GM23338 (cell line): ENCODE measurements around the gene MAP3K4. TPM values are rescaled to one million over a fixed set of nuclear protein-coding genes. Genes with fewer than 3 reads are reported as not detected.

Experiments
- ATAC-seq: fragments of 200-7000 bp; cut with Tn5 transposase; 3 replicates; pipeline ENCODE4 v1.9.1; 2020
- DNase-seq: peaks from one replicate; pipeline ENCODE4 v3.0.0-alpha.2; 2015; ENCODE audit warnings: low spot score
- H2AFZ ChIP-seq: fragments of 200-600 bp; sonication (generic); 2 replicates; pipeline ENCODE4 v1.8.0; 2016; ENCODE audit warnings: antibody characterized with exemption, mild to moderate bottlenecking, moderate library complexity
- H3F3A ChIP-seq: fragments of 200-600 bp; sonication (generic); replicated peaks from 2 replicates; pipeline ENCODE4 v1.8.0; 2017; ENCODE audit warnings: antibody characterized with exemption, mixed run types, low read depth
- H3K27ac ChIP-seq: fragments of 200-600 bp; sonication (generic); 2 replicates; pipeline ENCODE4 v1.6.1; 2016; ENCODE audit warnings: low read depth
- H3K27me3 ChIP-seq: fragments of 200-600 bp; sonication (generic); 2 replicates; pipeline ENCODE4 v1.8.0; 2016; ENCODE audit warnings: mild to moderate bottlenecking, mixed run types, moderate library complexity; ENCODE audit not compliant: insufficient read depth
- H3K36me3 ChIP-seq: fragments of 200-600 bp; sonication (generic); 2 replicates; pipeline ENCODE4 v1.8.0; 2016; ENCODE audit warnings: mild to moderate bottlenecking; ENCODE audit not compliant: insufficient read depth
- H3K4me1 ChIP-seq: fragments of 200-600 bp; sonication (generic); 2 replicates; pipeline ENCODE4 v1.8.0; 2016; ENCODE audit warnings: mild to moderate bottlenecking, moderate library complexity; ENCODE audit not compliant: insufficient read depth
- H3K4me2 ChIP-seq: fragments of 200-600 bp; sonication (generic); 2 replicates; pipeline ENCODE4 v1.7.1; 2017; ENCODE audit warnings: mixed run types
- H3K4me3 ChIP-seq: fragments of 200-600 bp; sonication (generic); 2 replicates; pipeline ENCODE4 v1.6.1; 2016; ENCODE audit warnings: mixed run types
- H3K79me2 ChIP-seq: fragments of 200-600 bp; sonication (generic); replicated peaks from 2 replicates; pipeline ENCODE4 v1.8.0; 2017; ENCODE audit warnings: mild to moderate bottlenecking; ENCODE audit not compliant: insufficient read depth
- H3K9me2 ChIP-seq: fragments of 200-600 bp; sonication (generic); 2 replicates; pipeline ENCODE4 v1.8.0; 2017; ENCODE audit not compliant: insufficient read depth
- H4K20me1 ChIP-seq: fragments of 200-600 bp; sonication (generic); replicated peaks from 2 replicates; pipeline ENCODE4 v1.8.0; 2017; ENCODE audit warnings: mild to moderate bottlenecking; ENCODE audit not compliant: insufficient read depth
- H3K27ac Mint-ChIP-seq: 2 replicates; pipeline ENCODE4 v1.8.0; 2020; ENCODE audit warnings: inconsistent platforms, mild to moderate bottlenecking, moderate library complexity, mixed read lengths
- H3K27me3 Mint-ChIP-seq: 3 replicates; pipeline ENCODE4 v1.8.0; 2022; ENCODE audit warnings: low read depth, mild to moderate bottlenecking, moderate library complexity, mixed read lengths, inconsistent platforms; ENCODE audit not compliant: insufficient read depth, poor library complexity
- H3K36me3 Mint-ChIP-seq: 3 replicates; pipeline ENCODE4 v1.8.0; 2021; ENCODE audit warnings: low read depth, mild to moderate bottlenecking, inconsistent platforms, moderate library complexity, mixed read lengths
- H3K4me1 Mint-ChIP-seq: 3 replicates; pipeline ENCODE4 v1.8.0; 2020; ENCODE audit warnings: mild to moderate bottlenecking, inconsistent platforms, mixed read lengths
- H3K4me3 Mint-ChIP-seq: 3 replicates; pipeline ENCODE4 v1.8.0; 2021; ENCODE audit warnings: moderate library complexity, mild to moderate bottlenecking, inconsistent platforms, mixed read lengths
- H3K9me3 Mint-ChIP-seq: 3 replicates; pipeline ENCODE4 v1.8.0; 2020; ENCODE audit warnings: moderate library complexity, mild to moderate bottlenecking, inconsistent platforms, mixed read lengths
- CREB1 ChIP-seq: fragments of 250-450 bp; sonication (Bioruptor Pico); IDR thresholded peaks from 2 replicates; pipeline ENCODE4 v1.5.0; 2020; ENCODE audit warnings: low read depth, mild to moderate bottlenecking, moderate library complexity
- CTCF ChIP-seq, 2 experiments: fragments of 200-600 bp in 1 of 2; sonication (generic) in 1 of 2; conservative IDR thresholded peaks; 2 replicates each; pipeline versions ENCODE4 v1.5.1 to v1.6.1; 2016 to 2017; ENCODE audit warnings: antibody characterized with exemption in 2 of 2, low read depth in 2 of 2, mild to moderate bottlenecking in 2 of 2, moderate library complexity in 1 of 2
- ETS1 ChIP-seq: IDR thresholded peaks from 2 replicates; pipeline ENCODE4 v1.6.1; 2016; ENCODE audit warnings: antibody characterized with exemption
- EZH2 ChIP-seq: fragments of 200-600 bp; sonication (generic); IDR thresholded peaks from one replicate; pipeline ENCODE4 v1.8.0; 2017; ENCODE audit warnings: antibody characterized with exemption, mild to moderate bottlenecking, low read depth; ENCODE audit not compliant: unreplicated experiment
- EZH2phosphoT487 ChIP-seq: fragments of 200-600 bp; sonication (generic); IDR thresholded peaks from one replicate; pipeline ENCODE4 v1.8.1; 2018; ENCODE audit warnings: antibody characterized with exemption; ENCODE audit not compliant: unreplicated experiment
- JUNB ChIP-seq: IDR thresholded peaks from one replicate; pipeline ENCODE4 v1.6.1; 2016; ENCODE audit warnings: antibody characterized with exemption; ENCODE audit not compliant: unreplicated experiment
- NANOG ChIP-seq: IDR thresholded peaks from 2 replicates; pipeline ENCODE4 v1.6.1; 2016; ENCODE audit warnings: antibody characterized with exemption, borderline replicate concordance
- POLR2AphosphoS5 ChIP-seq: IDR thresholded peaks from 2 replicates; pipeline ENCODE4 v1.6.1; 2016; ENCODE audit warnings: antibody characterized with exemption, low read depth
- REST ChIP-seq: IDR thresholded peaks from one replicate; pipeline ENCODE4 v1.6.1; 2018; ENCODE audit warnings: antibody characterized with exemption; ENCODE audit not compliant: unreplicated experiment
- STAT1 ChIP-seq: IDR thresholded peaks from one replicate; pipeline ENCODE4 v1.6.1; 2016; ENCODE audit warnings: antibody characterized with exemption; ENCODE audit not compliant: unreplicated experiment
- ZNF114 ChIP-seq: fragments of 250-450 bp; sonication (Bioruptor Pico); IDR thresholded peaks from 2 replicates; pipeline ENCODE4 v1.5.0; 2020; ENCODE audit warnings: mild to moderate bottlenecking, moderate library complexity
- ZNF331 ChIP-seq: fragments of 250-450 bp; sonication (Bioruptor Pico); IDR thresholded peaks from 2 replicates; pipeline ENCODE4 v1.5.0; 2020; ENCODE audit warnings: low read depth, mild to moderate bottlenecking, moderate library complexity
- ZNF462 ChIP-seq: fragments of 250-450 bp; sonication (Bioruptor Pico); IDR thresholded peaks from 2 replicates; pipeline ENCODE4 v1.5.0; 2020; ENCODE audit warnings: mild to moderate bottlenecking, moderate library complexity
- polyA plus RNA-seq: library from polyadenylated mRNA; unstranded; fragments of >200 nt; fragmentation: Nextera tagmentation; extraction: Ambion mirVana; gene quantifications from 2 replicates; pipeline ENCODE4 v1.2.1, GENCODE V29; 2016
- total RNA-seq: library from RNA; depleted of rRNA; stranded (reverse); fragments of >200 nt; shearing (Covaris generic); gene quantifications from 2 replicates; pipeline ENCODE4 v1.2.3, GENCODE V29; 2014

The MAP3K4 gene
- total and polyA plus RNA-seq, 2 experiments from 2014 or later, result 44.4 to 48.8 TPM

GRCh38 chr6:161135695-161136591 lies 144.4 kb downstream of the MAP3K4 start:
- H3K4me1 ChIP-seq, result no peaks in the 10 kb centered on the region
- ATAC-seq (no peak), DNase-seq (no peak)
- Mint-ChIP-seq H3K27ac (peak overlapping the region; percentile 13; the same call in 1 of the 2 replicates), H3K4me3 (no peak overlapping the region), H3K27me3 (peaks cover 13% of the 10 kb centered on the region), H3K4me1 (peaks cover 10% of the 10 kb centered on the region; the same call in 2 of the 3 replicates), H3K9me3 (no peaks in the 10 kb centered on the region), H3K36me3 (peaks cover 46% of the 10 kb centered on the region)
- no peaks in the 10 kb centered on the region for H3K9me2 ChIP-seq
- peaks cover 4% of the 10 kb centered on the region; the same call in 1 of the 2 replicates for H4K20me1 ChIP-seq
- H3K79me2 ChIP-seq, result no peaks in the 10 kb centered on the region
- H3K4me2 ChIP-seq, result no peak overlapping the region
- no peaks in the 10 kb centered on the region for H3K27me3 ChIP-seq
- H3K27ac ChIP-seq, result peak overlapping the region; percentile 59; the same call in 1 of the 2 replicates
- H3F3A ChIP-seq, result no peaks in the 10 kb centered on the region
- H3K4me3 ChIP-seq, result no peak overlapping the region
- 0 out of 2 replicates have a peak, but pooled peaks cover 3% of the 10 kb centered on the region for H3K36me3 ChIP-seq
- no peak overlapping the region for H2AFZ ChIP-seq
- no peak for TF ChIP-seq EZH2phosphoT487
- TF ChIP-seq JUNB, result no peak
- TF ChIP-seq ETS1, result no peak
- no peak for TF ChIP-seq ZNF331 (CRISPR knock-in tag)
- TF ChIP-seq ZNF114 (CRISPR knock-in tag), result no peak
- no peak for TF ChIP-seq ZNF462 (CRISPR knock-in tag)
- TF ChIP-seq REST, result no peak
- no peak for TF ChIP-seq POLR2AphosphoS5
- TF ChIP-seq EZH2, result no peak
- TF ChIP-seq CREB1 (CRISPR knock-in tag), result no peak
- no peak for TF ChIP-seq CTCF (conservative IDR thresholded peaks at IDR 0.05; ENCODE audit: low read depth in 2 of 2)
- TF ChIP-seq NANOG, result no peak
- no peak for TF ChIP-seq STAT1
